Mucosa of rectum (tissue), 2 donors: ENCODE results near the gene IER5L.
A peak's percentile ranks its signal among the peaks of the same experiment; 100 is the strongest.

Source experiments
- H3K27ac ChIP-seq, 2 donors: one replicate each; pipeline ENCODE4 v1.7.0; 2013; ENCODE audit warnings: inconsistent platforms in 2 of 2, low read depth in 2 of 2, low read length in 2 of 2
- H3K27me3 ChIP-seq, 2 donors: one replicate each; pipeline ENCODE4 v1.7.0; 2013; ENCODE audit warnings: low read length in 2 of 2; ENCODE audit not compliant: control insufficient read depth in 2 of 2, insufficient read depth in 2 of 2
- H3K36me3 ChIP-seq, 2 donors: one replicate each; pipeline ENCODE4 v1.7.0; 2013; ENCODE audit warnings: low read length in 2 of 2; ENCODE audit not compliant: control insufficient read depth in 2 of 2, insufficient read depth in 2 of 2
- H3K4me1 ChIP-seq, 2 donors: one replicate each; pipeline ENCODE4 v1.7.0; 2013; ENCODE audit warnings: low read length in 2 of 2, mild to moderate bottlenecking in 1 of 2; ENCODE audit not compliant: control insufficient read depth in 2 of 2, insufficient read depth in 2 of 2
- H3K4me3 ChIP-seq, 2 donors: one replicate each; pipeline ENCODE4 v1.7.0; 2013; ENCODE audit warnings: low read length in 2 of 2
- H3K9ac ChIP-seq, 2 donors: one replicate each; pipeline ENCODE4 v1.7.0; 2013; ENCODE audit warnings: low read length in 2 of 2, low read depth in 1 of 2, mild to moderate bottlenecking in 1 of 2
- H3K9me3 ChIP-seq, 2 donors: one replicate each; pipeline ENCODE4 v1.7.0; 2013; ENCODE audit warnings: low read length in 2 of 2; ENCODE audit not compliant: control insufficient read depth in 2 of 2
- donor health status: healthy.
- donor health status: Normal muscosa, but diverticular disease.

Gene IER5L

GRCh38 chr9:129183495-129184218, 5.6 kb upstream of the IER5L start:
- Histone ChIP-seq H3K9ac (peak overlapping the region; percentile 47 to 52), H3K4me1 (peaks cover 44 to 57% of the 10 kb centered on the region in 2 donors), H3K9me3 (no peaks in the 10 kb centered on the region), H3K27ac (peak overlapping the region; percentile 72 to 77), H3K36me3 (no peaks in the 10 kb centered on the region), H3K4me3 (peak overlapping the region; percentile 19 to 41), H3K27me3 (no peaks in the 10 kb centered on the region)

- no peaks in the 10 kb centered on the region for H3K9me3 ChIP-seq
- peak overlapping the region; percentile 19 to 22 for H3K4me3 ChIP-seq
- H3K27me3 ChIP-seq: no peaks in the 10 kb centered on the region
- H3K27ac ChIP-seq: peak overlapping the region; percentile 63 to 77
- H3K36me3 ChIP-seq: no peaks in the 10 kb centered on the region
- H3K9ac ChIP-seq: peak overlapping the region; percentile 44
- peaks cover 47 to 60% of the 10 kb centered on the region in 2 donors for H3K4me1 ChIP-seq
Observed at GRCh38 chr9:129182625-129183494, 4.8 kb upstream of the IER5L start.

- peaks cover 47 to 60% of the 10 kb centered on the region in 2 donors for H3K4me1 ChIP-seq
- H3K4me3 ChIP-seq: peak overlapping the region in 1 of 2 donors; percentile 4
- peak overlapping the region in 1 of 2 donors; percentile 44 for H3K9ac ChIP-seq
Observed at GRCh38 chr9:129182122-129182521, 4.1 kb upstream of the IER5L start.

GRCh38 chr9:129181246-129181645, 3.2 kb upstream of the IER5L start:
- Histone ChIP-seq H3K9ac (no peak overlapping the region), H3K4me3 (no peak overlapping the region), H3K36me3 (no peaks in the 10 kb centered on the region), H3K4me1 (peaks cover 49 to 60% of the 10 kb centered on the region in 2 donors), H3K27ac (peak overlapping the region; percentile 48 to 75), H3K27me3 (no peaks in the 10 kb centered on the region), H3K9me3 (no peaks in the 10 kb centered on the region)

More at GRCh38 chr9:129182122-129182521, 4.1 kb upstream of the IER5L start:
- no peaks in the 10 kb centered on the region for H3K36me3 ChIP-seq
- no peaks in the 10 kb centered on the region for H3K27me3 ChIP-seq
- no peaks in the 10 kb centered on the region for H3K9me3 ChIP-seq
- peak overlapping the region; percentile 63 to 77 for H3K27ac ChIP-seq

GRCh38 chr9:129178568-129179382, 714 bp upstream of the IER5L start:
- no peaks in the 10 kb centered on the region for H3K9me3 ChIP-seq
- H3K36me3 ChIP-seq: no peaks in the 10 kb centered on the region
- H3K9ac ChIP-seq: peak overlapping the region in 1 of 2 donors; percentile 73
- no peaks in the 10 kb centered on the region for H3K27me3 ChIP-seq
- no peak overlapping the region for H3K27ac ChIP-seq
- peak overlapping the region in 1 of 2 donors; percentile 64 for H3K4me3 ChIP-seq
- peaks cover 51 to 56% of the 10 kb centered on the region in 2 donors for H3K4me1 ChIP-seq

- H3K9ac ChIP-seq: peak overlapping the region; percentile 65 to 73
- peaks cover 39 to 42% of the 10 kb centered on the region in 2 donors for H3K4me1 ChIP-seq
Observed at GRCh38 chr9:129177443-129177790, 644 bp downstream of the IER5L start.

GRCh38 chr9:129176701-129177442, 1.2 kb downstream of the IER5L start:
- Histone ChIP-seq H3K4me3 (peak overlapping the region; percentile 68 to 85), H3K9me3 (no peaks in the 10 kb centered on the region), H3K27ac (peak overlapping the region; percentile 97), H3K4me1 (peaks cover 34 to 36% of the 10 kb centered on the region in 2 donors), H3K36me3 (no peaks in the 10 kb centered on the region), H3K9ac (peak overlapping the region; percentile 75 to 94), H3K27me3 (peaks cover 8 to 12% of the 10 kb centered on the region in 2 donors)

More at GRCh38 chr9:129177443-129177790, 644 bp downstream of the IER5L start:
- peak overlapping the region; percentile 81 to 84 for H3K27ac ChIP-seq
- no peaks in the 10 kb centered on the region for H3K9me3 ChIP-seq
- H3K27me3 ChIP-seq: peaks cover 3 to 12% of the 10 kb centered on the region in 2 donors
- H3K36me3 ChIP-seq: no peaks in the 10 kb centered on the region
- H3K4me3 ChIP-seq: peak overlapping the region; percentile 76 to 85

- Histone ChIP-seq H3K4me3 (peak overlapping the region; percentile 68 to 85), H3K36me3 (no peaks in the 10 kb centered on the region), H3K27ac (peak overlapping the region; percentile 97), H3K9me3 (no peaks in the 10 kb centered on the region), H3K9ac (peak overlapping the region; percentile 94 to 95), H3K27me3 (peaks cover 8 to 12% of the 10 kb centered on the region in 2 donors), H3K4me1 (peaks cover 28 to 29% of the 10 kb centered on the region in 2 donors)
Observed at GRCh38 chr9:129175825-129176633, 2.0 kb downstream of the IER5L start.

- Histone ChIP-seq H3K4me3 (peak overlapping the region; percentile 68 to 85), H3K9ac (peak overlapping the region; percentile 94 to 95), H3K36me3 (no peaks in the 10 kb centered on the region), H3K9me3 (no peaks in the 10 kb centered on the region), H3K27ac (peak overlapping the region; percentile 97), H3K4me1 (peaks cover 22 to 24% of the 10 kb centered on the region in 2 donors), H3K27me3 (peaks cover 8 to 12% of the 10 kb centered on the region in 2 donors)
Observed at GRCh38 chr9:129175515-129175824, 2.6 kb downstream of the IER5L start.
